Measurements from ENCODE around the gene USP44. TPM values are rescaled to one million over a fixed set of nuclear protein-coding genes. Genes with fewer than 3 reads are reported as not detected.
A peak's percentile ranks its signal among the peaks of the same experiment; 100 is the strongest.
"Not testable (repeated sequence)": the region's sequence is repeated elsewhere in the genome, so short reads cannot be mapped to it uniquely, and the experiment has no call there.

USP44 gene
- total and polyA plus RNA-seq, 4 experiments from 2014 or later: 1.4 to 5.6 (median 3.8) TPM

DNA sequence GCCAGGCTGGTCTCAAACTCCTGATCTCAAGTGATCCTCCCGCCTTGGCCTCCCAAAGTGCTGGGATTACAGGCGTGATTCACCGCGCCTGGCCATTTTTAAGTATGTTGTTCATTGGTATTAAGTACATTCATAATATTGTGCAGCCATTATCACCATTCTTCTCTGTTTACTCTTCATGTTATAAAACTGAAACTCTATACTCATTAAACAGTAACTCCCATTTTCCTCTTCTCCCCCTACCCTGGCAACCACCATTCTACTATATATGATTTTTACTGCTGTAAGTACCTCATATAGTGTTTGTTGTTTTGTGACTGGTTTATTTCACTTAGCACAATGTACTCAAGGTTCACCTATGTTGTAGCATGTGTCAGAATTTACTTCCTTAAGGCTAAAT, 54.2 kb downstream of the USP44 start:
- no peak overlapping the region for H3K4me3 Mint-ChIP-seq
- intact Hi-C loops (cut with micrococcal nuclease): no loop called here
- H3K27me3 Mint-ChIP-seq: no peaks in the 10 kb centered on the region

DNA sequence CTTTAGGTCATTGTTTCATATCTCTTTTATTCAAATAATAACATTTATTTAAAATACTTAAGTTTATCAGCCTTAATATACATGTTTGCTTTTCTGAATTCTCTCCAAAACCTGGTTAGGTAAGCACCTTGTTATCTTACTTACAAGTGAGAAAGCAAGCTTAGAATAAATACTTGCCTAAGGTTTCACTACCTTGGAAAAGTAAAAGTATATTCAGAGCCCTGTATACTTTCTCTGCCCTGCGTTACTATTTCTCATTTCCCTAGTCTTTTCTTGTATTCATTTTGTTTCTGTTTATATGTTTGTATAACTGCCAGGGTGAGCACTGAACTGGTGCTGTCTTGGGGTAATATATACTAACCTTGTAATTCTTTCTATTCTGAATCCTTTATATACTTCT, 55.8 kb downstream of the USP44 start:
- H3K9me3 ChIP-seq (ENCODE audit: control insufficient read depth in 1 of 2, low read length in 2 of 2): no peaks in the 10 kb centered on the region
- no peaks in the 10 kb centered on the region for H3K9me3 Mint-ChIP-seq
- H3K36me3 Mint-ChIP-seq: peaks cover 50 to 72% of the 10 kb centered on the region in 2 donors
- peaks cover 6 to 27% (median 8%) of the 10 kb centered on the region in 4 donors for H3K4me1 Mint-ChIP-seq
- peaks cover 45% of the 10 kb centered on the region for H3K36me3 ChIP-seq (ENCODE audit: insufficient read depth, low read length)
- CTCF ChIA-PET (ENCODE audit: partially characterized antibody): no interaction called here
- no peak for DNase-seq
- no peaks in the 10 kb centered on the region for H3K27me3 Mint-ChIP-seq
- no peak overlapping the region for H3K27ac ChIP-seq (ENCODE audit: low read depth, low read length)
- H3K27me3 ChIP-seq (ENCODE audit: insufficient read depth, low read length): no peaks in the 10 kb centered on the region
- no peaks in the 10 kb centered on the region for H3K4me1 ChIP-seq (ENCODE audit: insufficient read depth, low read length)
- POLR2A ChIA-PET (ENCODE audit: partially characterized antibody): no interaction called here
- no peak overlapping the region for H3K4me3 ChIP-seq (ENCODE audit: low read length in 2 of 2)
- peak overlapping the region in 2 of 7 donors; percentile 14 to 54 for H3K27ac Mint-ChIP-seq
- intact Hi-C loops (cut with micrococcal nuclease): no loop called here
- H3K4me3 Mint-ChIP-seq: no peak overlapping the region

More for the DNA sequence above, 54.2 kb downstream of the USP44 start:
- Histone ChIP-seq H3K27me3 (ENCODE audit: insufficient read depth, low read length) (no peaks in the 10 kb centered on the region), H3K9me3 (ENCODE audit: control insufficient read depth in 1 of 2, low read length in 2 of 2) (no peaks in the 10 kb centered on the region), H3K36me3 (ENCODE audit: insufficient read depth, low read length) (peaks cover 45% of the 10 kb centered on the region), H3K4me3 (ENCODE audit: low read length in 2 of 2) (no peak overlapping the region), H3K27ac (ENCODE audit: low read depth, low read length) (no peak overlapping the region), H3K4me1 (ENCODE audit: insufficient read depth, low read length) (no peaks in the 10 kb centered on the region)
- CTCF ChIA-PET (ENCODE audit: partially characterized antibody): no interaction called here
- no peak for DNase-seq
- POLR2A ChIA-PET (ENCODE audit: partially characterized antibody): no interaction called here
- no peaks in the 10 kb centered on the region for H3K9me3 Mint-ChIP-seq
- peaks cover 9 to 23% (median 10%) of the 10 kb centered on the region in 4 donors for H3K4me1 Mint-ChIP-seq
- no peak overlapping the region for H3K27ac Mint-ChIP-seq
- H3K36me3 Mint-ChIP-seq: peaks cover 49 to 65% of the 10 kb centered on the region in 2 donors

DNA sequence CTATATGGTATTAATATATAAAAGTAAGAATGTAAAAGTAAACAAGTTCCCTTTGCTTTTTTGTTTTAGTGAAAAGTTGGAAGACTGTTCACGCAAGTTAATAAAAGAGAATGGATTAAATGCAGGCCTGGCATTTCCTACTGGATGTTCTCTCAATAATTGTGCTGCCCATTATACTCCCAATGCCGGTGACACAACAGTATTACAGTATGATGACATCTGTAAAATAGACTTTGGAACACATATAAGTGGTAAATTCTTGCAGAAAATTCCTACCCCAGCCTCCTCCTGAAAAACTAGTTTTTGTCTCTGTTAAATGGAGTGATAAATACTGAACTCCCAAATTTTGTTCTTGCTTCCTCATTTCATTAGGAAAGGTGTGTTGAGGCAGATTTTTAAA, 56.4 kb downstream of the USP44 start:
- H3K4me1 Mint-ChIP-seq: peaks cover 4 to 23% (median 5%) of the 10 kb centered on the region in 4 donors
- intact Hi-C loops (cut with micrococcal nuclease): no loop called here
- Histone ChIP-seq H3K36me3 (ENCODE audit: insufficient read depth, low read length) (peaks cover 45% of the 10 kb centered on the region), H3K4me1 (ENCODE audit: insufficient read depth, low read length) (no peaks in the 10 kb centered on the region), H3K4me3 (ENCODE audit: low read length in 2 of 2) (no peak overlapping the region), H3K9me3 (ENCODE audit: control insufficient read depth in 1 of 2, low read length in 2 of 2) (no peaks in the 10 kb centered on the region), H3K27me3 (ENCODE audit: insufficient read depth, low read length) (no peaks in the 10 kb centered on the region), H3K27ac (ENCODE audit: low read depth, low read length) (no peak overlapping the region)
- H3K27me3 Mint-ChIP-seq: no peaks in the 10 kb centered on the region
- no peak for DNase-seq
- H3K27ac Mint-ChIP-seq: peak overlapping the region in 1 of 7 donors; percentile 34
- peaks cover 45 to 73% of the 10 kb centered on the region in 2 donors for H3K36me3 Mint-ChIP-seq
- no peak overlapping the region for H3K4me3 Mint-ChIP-seq
- POLR2A ChIA-PET (ENCODE audit: partially characterized antibody): no interaction called here
- no peaks in the 10 kb centered on the region for H3K9me3 Mint-ChIP-seq
- CTCF ChIA-PET (ENCODE audit: partially characterized antibody): no interaction called here

DNA sequence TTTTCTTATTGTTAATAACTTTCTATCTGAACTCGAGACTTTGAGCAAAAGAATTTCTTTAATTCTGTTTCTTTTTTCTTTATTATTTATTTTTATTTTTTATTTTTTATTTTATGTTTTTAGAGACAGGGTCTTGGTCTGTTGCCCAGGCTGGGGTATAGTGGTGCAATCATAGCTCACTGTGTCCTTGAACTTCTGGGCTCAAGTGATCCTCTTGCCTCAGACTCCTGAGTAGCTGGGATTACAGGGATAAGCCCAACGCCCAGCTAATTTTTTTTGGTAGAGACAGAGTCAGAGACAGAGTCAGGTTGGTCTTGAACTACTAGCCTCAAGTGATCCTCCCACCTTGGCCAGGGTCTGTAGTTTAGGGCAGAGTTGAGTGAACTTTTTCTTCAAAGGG, 58.8 kb downstream of the USP44 start:
- H3K36me3 Mint-ChIP-seq: peaks cover 31 to 70% of the 10 kb centered on the region in 2 donors
- DNase-seq: no peak

DNA sequence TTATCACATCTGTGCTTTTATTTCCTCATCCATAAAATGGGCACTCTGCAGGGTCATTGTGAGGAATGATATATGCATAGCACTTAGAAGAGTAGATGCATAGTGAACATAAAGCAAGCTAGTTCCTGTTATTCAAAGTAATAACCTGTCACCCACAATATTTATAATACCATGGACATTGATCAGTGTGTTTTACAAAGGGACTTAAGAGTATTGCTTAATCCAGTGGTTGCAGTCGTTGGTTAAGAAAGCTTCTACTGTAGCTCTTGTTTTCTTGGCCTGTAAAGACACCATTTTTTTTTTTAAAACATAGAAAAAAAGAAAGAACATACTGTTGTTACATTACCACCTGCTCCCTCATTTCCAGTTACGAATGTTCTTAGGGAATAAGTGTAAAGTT, 64.3 kb downstream of the USP44 start:
- DNase-seq: no peak
- no peaks in the 10 kb centered on the region for H3K27me3 Mint-ChIP-seq
- POLR2A ChIA-PET (ENCODE audit: partially characterized antibody): interaction anchor here (2.2 kb wide), 1 partner anchor 13 kb away, joined by 9 read pairs; the partner anchor contains the start of gene METAP2
- intact Hi-C loops (cut with micrococcal nuclease): no loop called here
- Histone ChIP-seq H3K9me3 (ENCODE audit: control insufficient read depth in 1 of 2, low read length in 2 of 2) (no peaks in the 10 kb centered on the region), H3K36me3 (ENCODE audit: insufficient read depth, low read length) (peaks cover 13% of the 10 kb centered on the region), H3K27me3 (ENCODE audit: insufficient read depth, low read length) (no peaks in the 10 kb centered on the region), H3K4me1 (ENCODE audit: insufficient read depth, low read length) (no peaks in the 10 kb centered on the region), H3K27ac (ENCODE audit: low read depth, low read length) (no peak overlapping the region), H3K4me3 (ENCODE audit: low read length in 2 of 2) (no peak overlapping the region)
- H3K4me1 Mint-ChIP-seq: peaks cover 8 to 21% (median 13%) of the 10 kb centered on the region in 4 donors
- CTCF ChIA-PET (ENCODE audit: partially characterized antibody): interaction anchor here (0.9 kb wide), 1 partner anchor 48 kb away, joined by 3 read pairs; no protein-coding TSS in a partner anchor
- no peak overlapping the region for H3K4me3 Mint-ChIP-seq
- H3K36me3 Mint-ChIP-seq: peaks cover 26 to 65% of the 10 kb centered on the region in 2 donors
- no peaks in the 10 kb centered on the region for H3K9me3 Mint-ChIP-seq
- no peak overlapping the region for H3K27ac Mint-ChIP-seq

More for the DNA sequence above, 58.8 kb downstream of the USP44 start:
- no peaks in the 10 kb centered on the region for H3K9me3 Mint-ChIP-seq
- H3K36me3 ChIP-seq (ENCODE audit: insufficient read depth, low read length): peaks cover 36% of the 10 kb centered on the region
- no peaks in the 10 kb centered on the region for H3K9me3 ChIP-seq (ENCODE audit: control insufficient read depth in 1 of 2, low read length in 2 of 2)
- H3K4me1 Mint-ChIP-seq: peaks cover 0 to 16% (median 3%) of the 10 kb centered on the region in 4 donors
- ChIA-PET POLR2A (ENCODE audit: partially characterized antibody) (interaction anchor here (1.7 kb wide), 1 partner anchor 19 kb away, joined by 6 read pairs; no protein-coding TSS in a partner anchor), CTCF (ENCODE audit: partially characterized antibody) (no interaction called here)
- H3K27me3 Mint-ChIP-seq: no peaks in the 10 kb centered on the region
- no peak overlapping the region for H3K4me3 Mint-ChIP-seq
- no peak overlapping the region for H3K27ac Mint-ChIP-seq
- no peak overlapping the region for H3K27ac ChIP-seq (ENCODE audit: low read depth, low read length)
- H3K4me1 ChIP-seq (ENCODE audit: insufficient read depth, low read length): no peaks in the 10 kb centered on the region
- no peak overlapping the region for H3K4me3 ChIP-seq (ENCODE audit: low read length in 2 of 2)
- intact Hi-C loops (cut with micrococcal nuclease): no loop called here
- no peaks in the 10 kb centered on the region for H3K27me3 ChIP-seq (ENCODE audit: insufficient read depth, low read length)

DNA sequence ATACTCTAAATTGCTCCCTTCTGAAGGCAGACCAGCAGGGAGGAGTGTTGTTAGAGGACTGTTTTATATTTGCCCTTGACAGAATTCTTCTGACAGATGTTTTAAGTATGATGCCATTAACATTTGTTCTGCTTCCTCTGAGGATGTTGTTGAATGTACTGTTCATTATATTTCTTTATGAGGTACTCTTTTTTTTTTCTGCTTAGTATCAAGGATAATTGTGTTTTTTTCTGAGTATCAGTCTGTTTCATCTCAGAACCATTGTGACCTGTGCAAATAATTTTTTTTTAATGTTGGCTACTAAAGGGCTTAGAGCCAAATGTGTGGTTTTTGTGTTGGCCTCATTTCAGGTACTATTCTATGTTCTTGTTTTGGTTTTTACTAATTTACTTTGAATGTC, 66.8 kb downstream of the USP44 start:
- Mint-ChIP-seq H3K27ac (peak overlapping the region in 6 of 7 donors; percentile 9 to 62 (median 44)), H3K27me3 (no peaks in the 10 kb centered on the region), H3K9me3 (no peaks in the 10 kb centered on the region), H3K36me3 (peaks cover 26 to 64% of the 10 kb centered on the region in 2 donors), H3K4me1 (peaks cover 30 to 38% (median 34%) of the 10 kb centered on the region in 4 donors), H3K4me3 (no peak overlapping the region)
- POLR2A ChIA-PET (ENCODE audit: partially characterized antibody): interaction anchor here (2.3 kb wide), 1 partner anchor 10 kb away, joined by 10 read pairs; the partner anchor contains the start of gene METAP2
- CTCF ChIA-PET (ENCODE audit: partially characterized antibody): no interaction called here
- H3K4me3 ChIP-seq (ENCODE audit: low read length in 2 of 2): no peak overlapping the region
- no peak for DNase-seq
- H3K27me3 ChIP-seq (ENCODE audit: insufficient read depth, low read length): no peaks in the 10 kb centered on the region
- H3K4me1 ChIP-seq (ENCODE audit: insufficient read depth, low read length): peaks cover 18% of the 10 kb centered on the region
- H3K9me3 ChIP-seq (ENCODE audit: control insufficient read depth in 1 of 2, low read length in 2 of 2): no peaks in the 10 kb centered on the region
- H3K36me3 ChIP-seq (ENCODE audit: insufficient read depth, low read length): peaks cover 13% of the 10 kb centered on the region
- H3K27ac ChIP-seq (ENCODE audit: low read depth, low read length): no peak overlapping the region
- intact Hi-C loops (cut with micrococcal nuclease): no loop called here

DNA sequence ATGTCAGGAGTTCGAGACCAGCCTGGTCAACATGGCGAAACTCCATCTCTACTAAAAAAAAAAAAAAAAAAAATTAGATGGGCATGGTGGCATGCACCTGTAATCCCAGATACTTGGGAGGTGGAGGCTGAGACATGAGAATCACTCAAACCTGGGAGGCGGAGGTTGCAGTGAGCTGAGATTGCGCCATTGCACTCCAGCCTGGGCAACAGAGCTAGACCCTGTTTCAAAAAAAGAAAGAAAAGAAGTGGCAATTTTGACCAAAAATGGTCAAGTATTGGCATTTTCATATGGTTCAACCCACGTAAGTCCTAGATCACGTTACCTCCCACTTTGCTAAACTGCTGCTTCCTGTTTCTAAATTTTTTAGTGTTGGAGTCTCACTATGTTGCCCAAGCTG, 68.7 kb downstream of the USP44 start:
- DNase-seq; H3K27ac Mint-ChIP-seq; H3K9me3 ChIP-seq (ENCODE audit: control insufficient read depth in 1 of 2, low read length in 2 of 2); intact Hi-C loops (cut with micrococcal nuclease); H3K27me3 ChIP-seq (ENCODE audit: insufficient read depth, low read length); H3K27me3 Mint-ChIP-seq; H3K27ac ChIP-seq (ENCODE audit: low read depth, low read length); H3K4me3 ChIP-seq (ENCODE audit: low read length in 2 of 2); H3K4me3 Mint-ChIP-seq; H3K9me3 Mint-ChIP-seq: not testable (repeated sequence)
- Histone ChIP-seq H3K36me3 (ENCODE audit: insufficient read depth, low read length) (peaks cover 15% of the 10 kb centered on the region), H3K4me1 (ENCODE audit: insufficient read depth, low read length) (peaks cover 37% of the 10 kb centered on the region)
- Mint-ChIP-seq H3K4me1 (peaks cover 43 to 55% (median 50%) of the 10 kb centered on the region in 4 donors), H3K36me3 (peaks cover 38 to 69% of the 10 kb centered on the region in 2 donors)
- ChIA-PET CTCF (ENCODE audit: partially characterized antibody) (interaction anchor here (0.7 kb wide), 1 partner anchor 1424 kb away, joined by 5 read pairs; no protein-coding TSS in a partner anchor), POLR2A (ENCODE audit: partially characterized antibody) (interaction anchor here (2.3 kb wide), 1 partner anchor 8 kb away, joined by 10 read pairs; the partner anchor contains the start of gene METAP2)

All from CD4-positive, alpha-beta memory T cell (primary cell).